ENCODE measurements around the gene DCTN3. TPM values are rescaled to one million over a fixed set of nuclear protein-coding genes. Genes with fewer than 3 reads are reported as not detected.
A peak's percentile ranks its signal among the peaks of the same experiment; 100 is the strongest.

The DCTN3 gene
- total and polyA plus RNA-seq, 2 donors (not counting 1 experiment from before 2014, with no cell fraction given): 106 to 157 TPM

- peaks cover 5% of the 10 kb centered on the region for H3K79me2 ChIP-seq (ENCODE audit: control insufficient read depth, insufficient read depth, low read length)
- no peaks in the 10 kb centered on the region for H3K36me3 ChIP-seq (ENCODE audit: control insufficient read depth, insufficient read depth, low read length)
- H2AFZ ChIP-seq (ENCODE audit: low read length): no peak overlapping the region
- no peak for DNase-seq (ENCODE audit: low read depth in 2 of 2)
- H3K4me1 ChIP-seq (ENCODE audit: control insufficient read depth, extremely low read depth, insufficient read depth, low read length): no peaks in the 10 kb centered on the region
- no peak overlapping the region for H3K4me2 ChIP-seq (ENCODE audit: extremely low read depth, insufficient read depth, low read length)
- H3K27ac ChIP-seq (ENCODE audit: insufficient read depth, low read length): no peak overlapping the region
- H4K20me1 ChIP-seq (ENCODE audit: control insufficient read depth, extremely low read depth, insufficient read depth, low read length): no peaks in the 10 kb centered on the region
- no peak overlapping the region for H3K9ac ChIP-seq (ENCODE audit: insufficient read depth, low read length)
- TF ChIP-seq EZH2 (IDR thresholded peaks at IDR 0.05; ENCODE audit: low read length, missing control alignments) (peak; percentile 20), CTCF (conservative IDR thresholded peaks at IDR 0.05 in 1 of 2, IDR thresholded peaks at IDR 0.05 in 1 of 2; ENCODE audit: low read depth in 1 of 2, low read length in 2 of 2) (no peak)
- no peak overlapping the region for H3K4me3 ChIP-seq (replicated peaks in 1 of 4; ENCODE audit: control extremely low read depth in 1 of 4, insufficient read depth in 1 of 4, low read depth in 3 of 4, low read length in 4 of 4)
- H3K9me3 ChIP-seq (ENCODE audit: control insufficient read depth, insufficient read depth, low read depth, low read length): no peaks in the 10 kb centered on the region
- peaks cover 65% of the 10 kb centered on the region for H3K27me3 ChIP-seq (ENCODE audit: control insufficient read depth, insufficient read depth, low read length)
Observed at GRCh38 chr9:34624475-34625185, 4.3 kb upstream of the DCTN3 start.

- Histone ChIP-seq H3K4me2 (ENCODE audit: extremely low read depth, insufficient read depth, low read length) (no peak overlapping the region), H4K20me1 (ENCODE audit: control insufficient read depth, extremely low read depth, insufficient read depth, low read length) (no peaks in the 10 kb centered on the region), H2AFZ (ENCODE audit: low read length) (no peak overlapping the region), H3K79me2 (ENCODE audit: control insufficient read depth, insufficient read depth, low read length) (peaks cover 7% of the 10 kb centered on the region), H3K9me3 (ENCODE audit: control insufficient read depth, insufficient read depth, low read depth, low read length) (no peaks in the 10 kb centered on the region), H3K36me3 (ENCODE audit: control insufficient read depth, insufficient read depth, low read length) (no peaks in the 10 kb centered on the region), H3K27me3 (ENCODE audit: control insufficient read depth, insufficient read depth, low read length) (peaks cover 56% of the 10 kb centered on the region), H3K4me1 (ENCODE audit: control insufficient read depth, extremely low read depth, insufficient read depth, low read length) (no peaks in the 10 kb centered on the region), H3K4me3 (replicated peaks in 1 of 4; ENCODE audit: control extremely low read depth in 1 of 4, insufficient read depth in 1 of 4, low read depth in 3 of 4, low read length in 4 of 4) (no peak overlapping the region), H3K9ac (ENCODE audit: insufficient read depth, low read length) (no peak overlapping the region), H3K27ac (ENCODE audit: insufficient read depth, low read length) (no peak overlapping the region)
- TF ChIP-seq CTCF (conservative IDR thresholded peaks at IDR 0.05 in 1 of 2, IDR thresholded peaks at IDR 0.05 in 1 of 2; ENCODE audit: low read depth in 1 of 2, low read length in 2 of 2) (no peak), EZH2 (IDR thresholded peaks at IDR 0.05; ENCODE audit: low read length, missing control alignments) (peak; percentile 78)
- no peak for DNase-seq (ENCODE audit: low read depth in 2 of 2)
Observed at GRCh38 chr9:34623374-34624235, 3.3 kb upstream of the DCTN3 start.

- Histone ChIP-seq H3K27ac (ENCODE audit: insufficient read depth, low read length) (no peak overlapping the region), H3K36me3 (ENCODE audit: control insufficient read depth, insufficient read depth, low read length) (peaks cover 23% of the 10 kb centered on the region), H3K9ac (ENCODE audit: insufficient read depth, low read length) (no peak overlapping the region), H3K79me2 (ENCODE audit: control insufficient read depth, insufficient read depth, low read length) (peaks cover 7% of the 10 kb centered on the region), H3K27me3 (ENCODE audit: control insufficient read depth, insufficient read depth, low read length) (no peaks in the 10 kb centered on the region), H3K4me1 (ENCODE audit: control insufficient read depth, extremely low read depth, insufficient read depth, low read length) (peaks cover 7% of the 10 kb centered on the region), H4K20me1 (ENCODE audit: control insufficient read depth, extremely low read depth, insufficient read depth, low read length) (no peaks in the 10 kb centered on the region), H2AFZ (ENCODE audit: low read length) (no peak overlapping the region), H3K9me3 (ENCODE audit: control insufficient read depth, insufficient read depth, low read depth, low read length) (no peaks in the 10 kb centered on the region), H3K4me3 (replicated peaks in 1 of 4; ENCODE audit: control extremely low read depth in 1 of 4, insufficient read depth in 1 of 4, low read depth in 3 of 4, low read length in 4 of 4) (no peak overlapping the region), H3K4me2 (ENCODE audit: extremely low read depth, insufficient read depth, low read length) (no peak overlapping the region)
- DNase-seq (ENCODE audit: low read depth in 2 of 2): no peak
- TF ChIP-seq CTCF (conservative IDR thresholded peaks at IDR 0.05 in 1 of 2, IDR thresholded peaks at IDR 0.05 in 1 of 2; ENCODE audit: low read depth in 1 of 2, low read length in 2 of 2): no peak
- TF ChIP-seq EZH2 (IDR thresholded peaks at IDR 0.05; ENCODE audit: low read length, missing control alignments): no peak
Observed at GRCh38 chr9:34615132-34615531, 5.2 kb downstream of the DCTN3 start.

Data from fibroblast of lung (primary cell).